Activated gamma-delta T cell (primary cell): Measurements from ENCODE around the gene FARS2.

Experiments used
- DNase-seq: peaks from one replicate; lab custom pipeline; 2025; lab: John Stamatoyannopoulos, UW

FARS2 gene

DNA sequence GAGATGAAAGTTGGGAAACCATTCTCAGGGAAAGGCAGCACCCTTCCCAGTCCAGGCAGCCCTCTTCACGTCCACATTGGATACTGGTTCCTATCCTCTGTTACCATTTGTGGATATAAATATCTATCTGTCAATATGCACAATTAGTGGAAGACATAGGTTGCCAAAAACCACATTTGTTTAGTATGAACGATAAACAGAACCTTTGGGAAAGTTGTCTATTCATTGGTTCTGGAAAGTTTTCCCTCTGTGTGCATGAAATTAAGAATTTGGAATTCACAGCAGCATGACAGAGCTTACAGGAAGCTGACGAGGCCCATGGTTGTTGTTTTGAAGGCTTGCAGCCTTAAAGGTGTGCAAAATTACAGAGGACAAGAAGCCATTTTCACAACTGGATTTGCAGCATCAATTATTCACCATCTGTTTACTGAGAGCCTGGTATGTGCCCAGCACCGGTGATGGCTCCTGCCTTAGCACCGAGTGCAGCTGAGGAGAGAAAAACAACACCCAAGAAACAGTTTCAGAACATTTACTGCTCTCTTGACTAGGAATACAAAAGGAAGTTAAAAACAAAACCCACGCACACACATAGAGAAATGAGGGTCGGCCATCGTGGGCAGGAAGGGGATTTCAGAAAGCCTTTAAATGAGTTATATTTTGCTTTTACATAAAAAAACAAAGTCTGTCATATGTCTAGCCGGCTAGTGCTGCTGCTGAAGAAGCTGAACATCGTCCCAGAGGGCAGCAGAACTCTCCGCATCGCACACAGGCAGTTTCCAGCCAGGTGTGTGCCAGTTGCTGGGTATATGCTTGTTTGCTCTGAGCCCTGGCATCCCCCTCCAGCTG, 319.6 kb downstream of the FARS2 start:
- no peak for DNase-seq

DNA sequence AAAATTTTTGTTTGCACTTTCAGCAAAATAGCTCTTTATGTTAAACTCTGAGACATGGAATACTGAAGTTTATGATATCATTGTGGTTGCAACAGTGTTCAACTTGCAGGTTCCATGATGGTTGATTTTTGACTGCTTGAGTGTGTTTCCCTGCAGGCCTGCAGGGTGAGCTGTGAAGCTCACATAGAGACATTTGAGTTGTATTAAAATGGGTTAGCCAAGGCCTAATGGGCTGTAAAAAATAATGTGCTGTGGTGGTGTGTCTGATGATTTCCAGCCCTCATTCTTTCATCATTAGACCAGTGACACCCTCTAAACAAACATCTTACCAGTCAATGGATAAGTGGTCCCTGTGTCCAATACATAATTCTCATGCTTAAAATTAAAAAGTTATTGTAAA, 321.4 kb downstream of the FARS2 start:
- DNase-seq, result no peak

DNA sequence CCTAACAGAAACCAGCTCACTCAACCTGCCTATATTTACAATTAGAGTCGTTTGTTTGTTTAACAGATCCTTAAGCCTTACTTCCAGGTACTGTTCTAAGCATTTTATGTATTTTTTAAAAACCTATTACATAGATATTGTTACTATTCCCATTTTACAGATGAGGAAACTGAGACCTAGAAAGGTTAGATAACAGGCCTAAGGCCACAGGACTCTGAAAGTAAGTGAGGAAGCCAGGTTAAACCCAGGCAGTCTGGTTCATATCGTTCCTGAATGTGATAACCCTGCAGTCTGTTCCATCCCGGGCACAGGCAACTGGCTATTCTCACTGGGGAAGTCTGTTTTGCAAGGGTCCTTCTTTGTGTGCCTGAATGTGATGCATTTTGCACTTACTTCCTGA, 322.2 kb downstream of the FARS2 start:
- no peak for DNase-seq

DNA sequence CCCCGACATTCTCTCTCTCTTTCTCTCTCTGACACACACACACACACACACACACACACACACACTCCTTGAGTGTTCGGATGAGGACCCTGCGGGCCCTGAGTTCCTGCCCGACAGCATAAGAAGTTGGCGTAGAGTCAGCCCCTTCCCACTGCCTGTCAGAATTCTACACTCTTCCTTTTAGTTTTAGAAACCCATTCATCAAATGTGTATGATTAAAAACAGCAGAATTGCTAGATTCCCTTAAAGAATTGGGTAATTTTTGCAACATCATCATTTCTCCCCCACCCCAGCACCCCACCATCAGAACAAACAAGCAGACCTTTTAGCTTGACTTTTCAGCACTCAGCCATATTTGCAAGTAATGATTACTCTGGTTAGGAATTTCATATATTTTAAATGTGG, 322.8 kb downstream of the FARS2 start:
- DNase-seq, result no peak

DNA sequence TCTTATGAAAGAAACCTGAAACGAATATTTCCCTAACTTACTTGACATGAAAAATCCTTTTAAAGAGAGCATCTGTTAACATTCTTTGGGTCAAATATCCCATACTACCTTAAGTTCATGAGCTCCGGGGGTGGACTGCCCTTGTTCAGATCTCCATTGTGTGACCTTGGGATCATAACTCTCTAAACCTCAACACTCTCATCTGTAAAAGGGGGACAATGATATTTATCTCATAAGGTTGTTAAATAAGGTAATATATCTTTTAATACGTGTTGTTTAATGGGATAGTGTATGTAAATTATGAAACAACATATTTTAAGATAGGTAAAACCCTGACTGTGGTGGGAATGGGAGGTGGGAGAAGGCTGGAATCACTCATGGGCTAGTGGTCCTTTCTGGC, 326.3 kb downstream of the FARS2 start:
- DNase-seq, result no peak

DNA sequence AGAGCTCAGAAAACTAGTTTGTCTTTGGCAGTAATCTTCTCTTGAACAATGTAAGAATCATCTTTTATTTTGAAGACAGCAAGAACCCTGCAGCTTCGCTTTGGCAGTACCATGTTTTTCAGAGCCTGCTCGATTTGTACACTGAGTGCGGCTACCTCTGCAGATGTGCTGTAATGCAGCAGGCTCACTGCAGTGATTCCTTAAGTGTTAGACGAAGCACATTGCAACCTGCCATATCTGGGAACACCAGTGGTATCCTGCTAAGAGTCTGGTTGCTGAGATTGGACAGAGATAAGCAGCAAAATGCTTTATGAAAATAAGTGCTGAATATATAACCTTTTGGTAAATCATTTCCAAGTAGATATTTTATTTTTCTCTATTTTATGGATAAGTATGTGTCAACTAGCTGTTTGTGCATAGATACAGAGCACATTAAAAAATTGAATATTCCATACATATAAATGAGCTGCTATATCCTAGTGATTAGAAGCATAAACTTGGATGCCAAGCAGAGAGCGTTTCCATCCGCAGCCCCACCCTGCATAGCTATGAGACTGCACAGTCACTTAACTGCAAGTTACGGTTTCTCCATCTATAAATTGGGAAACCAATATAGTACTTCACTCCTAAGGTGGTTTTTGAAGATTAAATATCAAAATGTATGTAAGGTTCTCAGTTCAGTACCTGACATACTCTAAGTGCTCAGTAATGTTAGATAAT, 328.3 kb downstream of the FARS2 start:
- DNase-seq, result no peak

DNA sequence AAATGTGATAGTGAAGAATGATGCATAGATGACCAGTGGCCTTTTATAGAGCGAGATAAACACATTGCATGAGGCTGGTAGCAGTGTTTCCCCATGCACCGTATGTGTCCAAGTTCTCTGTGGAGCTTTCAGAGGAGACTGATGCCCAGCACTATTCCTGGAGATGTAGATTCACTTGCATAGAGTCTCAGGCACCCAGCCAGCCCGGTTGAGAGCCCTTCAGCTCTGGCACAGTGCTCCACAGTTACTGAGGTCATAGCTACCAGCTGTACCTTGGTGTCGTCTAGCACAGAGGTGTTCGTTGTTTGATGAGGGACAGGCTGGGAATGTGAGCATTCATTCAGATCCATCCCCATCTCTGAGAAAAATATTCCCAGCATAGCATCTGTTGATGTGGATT, 328.9 kb downstream of the FARS2 start:
- DNase-seq, result no peak

DNA sequence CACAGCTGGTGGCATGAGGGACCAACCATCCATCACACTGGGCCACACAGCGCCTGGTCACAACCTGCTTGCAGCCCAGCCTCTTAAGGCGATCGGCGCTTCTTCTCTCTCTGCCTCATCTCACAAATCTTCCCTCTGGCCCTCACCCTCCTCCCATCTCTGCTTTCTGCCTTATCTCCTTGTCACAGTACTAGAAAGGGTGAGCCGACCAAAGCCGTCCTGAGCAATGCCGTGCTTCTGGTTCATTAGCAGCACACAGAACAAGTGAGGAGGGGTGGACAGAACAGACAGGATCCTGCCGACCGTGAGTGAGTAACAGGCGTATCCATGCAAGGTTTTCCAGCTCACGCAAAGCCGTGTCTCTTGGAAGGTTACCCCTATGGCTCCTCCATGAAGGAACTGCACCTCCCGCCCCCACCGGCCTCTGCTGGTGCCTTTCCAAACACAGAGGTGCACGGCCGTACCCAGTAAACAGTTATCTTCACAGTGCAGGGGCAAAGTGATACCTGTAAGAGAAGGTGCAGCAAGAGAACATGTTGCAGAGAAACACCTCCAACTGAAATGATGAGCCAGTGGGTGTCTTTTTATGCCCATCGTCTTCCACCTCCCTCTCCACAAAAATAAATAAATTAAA, 331.7 kb downstream of the FARS2 start:
- DNase-seq, result no peak

DNA sequence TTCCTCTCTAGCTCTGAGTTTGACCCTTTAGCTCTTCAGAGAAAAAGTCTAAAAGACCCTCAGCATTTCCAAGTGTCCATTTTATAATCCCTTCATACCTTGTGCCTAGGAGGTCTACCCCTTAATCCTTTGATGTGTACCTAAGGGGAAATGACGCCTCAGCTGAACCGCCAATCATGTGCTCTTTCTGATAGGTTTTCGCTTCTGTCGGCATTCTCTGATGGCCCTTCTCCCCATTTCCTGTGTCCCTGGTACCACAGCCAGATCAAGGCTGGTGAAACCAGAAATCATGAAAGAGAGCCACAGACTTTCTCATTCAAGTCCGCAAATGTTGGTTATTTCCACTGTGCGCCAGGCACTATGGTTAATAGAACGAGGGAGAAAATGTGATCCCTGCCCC, 333.9 kb downstream of the FARS2 start:
- DNase-seq, result no peak

DNA sequence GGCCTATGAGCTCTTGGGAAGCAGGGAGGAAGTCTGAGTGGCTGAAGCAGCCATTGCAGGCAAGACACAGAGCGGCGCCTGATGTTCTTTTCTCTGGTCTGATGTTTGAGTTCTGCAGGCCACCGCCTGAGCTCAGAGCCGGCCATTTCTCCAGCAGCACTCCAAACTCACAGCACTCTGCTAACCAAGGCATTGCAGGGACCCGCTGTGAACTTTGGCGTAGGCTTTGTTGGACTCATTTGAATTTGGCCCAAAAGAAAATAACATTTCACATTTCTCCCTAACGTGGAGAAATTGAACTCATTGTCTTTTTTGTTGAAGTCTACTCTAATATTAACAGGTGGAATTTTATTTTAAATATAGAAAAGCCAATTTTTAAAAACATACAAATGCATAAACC, 336.1 kb downstream of the FARS2 start:
- DNase-seq, result no peak

DNA sequence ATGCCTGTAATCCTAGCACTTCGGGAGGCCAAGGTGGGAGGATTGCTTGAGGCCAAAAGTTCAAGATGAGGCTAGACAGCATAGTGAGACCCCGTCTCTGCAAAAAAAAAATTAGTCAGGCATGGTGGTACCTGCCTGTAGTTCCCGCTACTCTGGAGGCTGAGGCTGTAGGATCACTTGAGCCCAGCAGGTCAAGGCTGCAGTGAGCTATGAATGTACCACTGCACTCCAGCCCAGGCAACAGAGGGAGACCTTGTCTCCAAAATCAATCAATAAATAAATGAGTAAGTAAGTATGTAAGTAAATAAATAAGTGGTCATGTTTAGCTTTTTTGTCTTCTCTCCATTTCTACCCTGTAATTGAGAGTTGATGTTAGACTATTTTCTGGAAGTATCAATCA, 336.8 kb downstream of the FARS2 start:
- DNase-seq, result no peak

DNA sequence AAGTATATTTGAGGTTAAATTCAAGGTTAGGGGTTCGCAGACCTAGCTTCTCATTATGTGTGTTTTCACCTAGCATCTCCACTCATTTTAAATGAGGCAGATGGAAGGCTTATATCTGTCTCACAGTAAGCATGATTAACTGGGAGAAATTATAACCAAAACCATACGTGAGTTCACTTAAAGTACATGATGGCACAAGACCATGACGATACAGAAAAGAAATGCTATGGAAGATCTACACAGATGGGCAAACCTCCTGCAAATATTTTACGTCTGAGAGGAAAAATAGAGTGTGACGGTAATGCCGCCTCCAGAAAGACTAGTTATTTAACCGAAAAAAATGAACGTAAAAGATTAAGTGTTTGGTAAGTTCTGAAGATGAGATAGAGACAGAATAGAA, 337.8 kb downstream of the FARS2 start:
- DNase-seq, result no peak

DNA sequence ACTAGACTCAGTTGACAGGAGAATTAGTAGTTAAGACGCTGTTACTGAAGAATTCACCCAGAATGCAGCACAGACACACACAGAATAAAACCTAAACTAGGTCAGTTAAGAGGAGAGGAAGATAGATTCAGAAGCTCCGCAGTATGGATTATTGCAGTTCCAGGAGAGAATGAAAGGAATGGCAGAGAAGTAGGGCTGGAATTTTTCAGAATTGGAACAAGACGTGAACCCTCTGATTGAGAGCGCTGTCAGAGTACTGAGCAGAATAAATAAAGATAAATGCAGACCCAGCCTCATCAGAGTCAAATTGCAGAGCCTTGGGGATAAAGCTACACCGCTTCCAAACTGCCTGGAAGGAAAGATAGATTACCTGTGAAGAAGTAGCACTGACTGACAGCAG, 344.6 kb downstream of the FARS2 start:
- DNase-seq, result no peak

DNA sequence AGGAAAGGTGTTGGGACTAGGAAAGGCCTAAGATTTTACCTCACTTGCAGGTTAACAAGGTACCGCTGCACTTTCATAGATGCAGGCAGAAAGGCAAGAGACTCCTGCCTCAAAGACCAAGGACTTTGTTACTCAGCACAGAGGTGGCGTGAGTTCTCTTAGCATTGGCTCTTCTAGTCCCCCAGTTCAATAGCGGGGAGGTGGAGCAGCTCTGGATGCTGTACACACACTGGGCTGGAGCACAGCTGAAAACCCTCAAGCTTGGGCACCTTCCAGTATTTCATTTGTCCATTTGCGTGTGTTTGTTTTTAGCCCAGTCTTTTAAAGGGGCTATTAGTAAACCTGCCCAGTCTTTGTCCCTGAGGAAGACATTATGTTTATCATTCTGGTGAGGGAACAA, 345.2 kb downstream of the FARS2 start:
- no peak for DNase-seq

DNA sequence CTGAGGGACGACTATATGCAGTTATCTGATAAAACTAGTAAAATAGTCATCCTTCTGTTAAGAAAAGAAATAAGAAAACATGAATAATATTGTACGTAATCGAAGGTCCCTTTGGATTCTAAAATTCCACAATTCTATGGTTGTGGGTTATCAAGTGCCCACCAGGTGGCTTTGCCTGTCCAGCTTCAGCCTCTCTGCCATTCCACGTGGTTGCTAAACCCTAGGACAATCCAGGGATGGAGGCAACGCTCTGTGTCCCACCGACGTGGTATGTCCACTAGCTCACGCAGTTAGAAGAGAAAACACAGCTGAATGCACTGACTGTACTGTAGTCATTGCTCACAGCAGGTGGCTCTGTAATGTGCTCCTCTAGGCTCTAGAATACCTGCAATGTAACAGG, 349.3 kb downstream of the FARS2 start:
- no peak for DNase-seq

DNA sequence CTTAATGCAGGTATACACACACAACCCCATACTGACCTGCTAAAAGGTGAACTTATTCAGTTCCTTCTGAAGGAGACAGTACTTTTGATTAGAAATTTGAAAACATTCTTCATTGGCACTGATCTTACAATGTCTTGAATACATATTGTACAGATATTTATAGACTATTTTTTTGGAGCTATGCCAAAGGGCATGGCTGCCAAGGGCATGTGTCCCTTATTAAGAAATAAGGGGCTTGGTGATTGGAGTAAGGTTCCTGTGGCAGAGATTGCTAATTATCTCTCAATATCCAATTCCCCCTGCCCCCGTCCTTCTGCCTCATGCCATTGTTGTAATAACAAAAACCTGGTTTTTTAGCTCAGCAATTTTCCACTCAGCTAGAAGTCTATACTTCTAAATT, 355.9 kb downstream of the FARS2 start:
- no peak for DNase-seq

DNA sequence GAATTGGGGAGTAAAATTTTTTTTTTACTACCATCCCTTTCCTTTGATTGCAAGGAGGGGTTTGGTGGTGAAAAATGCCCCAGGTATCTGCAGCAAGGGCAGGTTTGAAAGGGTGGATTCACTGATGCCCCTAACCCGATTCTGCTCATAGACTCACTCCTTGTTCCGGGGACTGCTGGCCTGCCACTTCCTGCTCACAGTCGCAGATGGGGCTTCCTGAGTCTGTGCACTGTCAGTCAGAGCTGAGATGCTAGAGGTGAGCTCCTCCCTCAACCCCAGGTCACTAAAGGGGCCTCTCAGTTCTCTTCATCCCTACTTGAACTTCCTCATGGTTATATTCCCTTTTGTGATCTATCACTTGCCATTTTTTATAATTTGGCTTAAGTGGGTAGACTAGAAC, 357.9 kb downstream of the FARS2 start:
- no peak for DNase-seq

DNA sequence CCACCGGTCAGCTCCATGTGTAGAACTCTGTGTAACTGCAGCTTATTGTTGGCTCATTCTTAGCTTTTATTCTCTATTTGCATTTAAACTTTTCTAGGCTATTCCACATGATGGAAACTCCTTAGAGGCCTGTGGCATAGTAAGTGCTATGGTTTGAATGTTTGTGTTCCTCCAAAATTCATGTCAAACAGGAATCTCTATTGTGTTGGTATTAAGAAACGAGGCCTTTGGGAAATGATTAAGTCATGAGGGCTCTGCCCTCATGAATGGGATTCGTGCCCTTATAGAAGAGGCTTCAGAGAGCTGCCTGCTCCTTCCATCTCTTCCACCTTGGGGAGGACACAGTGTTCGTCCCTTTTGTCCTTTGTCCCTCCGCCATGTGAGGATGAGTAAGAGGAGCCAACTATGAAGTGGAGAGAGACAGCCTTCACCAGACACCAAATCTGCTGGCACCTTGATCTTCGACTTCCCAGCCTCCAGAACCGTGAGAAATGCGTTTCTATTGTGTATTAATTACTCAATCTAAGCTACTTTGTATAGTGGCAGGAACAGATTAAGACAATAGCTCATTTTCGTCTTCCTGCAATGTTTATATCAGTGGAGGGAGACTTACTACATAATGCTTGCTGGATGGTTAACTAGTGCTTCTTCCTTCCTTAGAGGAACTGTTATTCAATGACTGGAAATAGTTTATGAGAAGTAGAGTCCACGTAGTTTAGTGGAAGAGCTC, 361.1 kb downstream of the FARS2 start:
- no peak for DNase-seq

DNA sequence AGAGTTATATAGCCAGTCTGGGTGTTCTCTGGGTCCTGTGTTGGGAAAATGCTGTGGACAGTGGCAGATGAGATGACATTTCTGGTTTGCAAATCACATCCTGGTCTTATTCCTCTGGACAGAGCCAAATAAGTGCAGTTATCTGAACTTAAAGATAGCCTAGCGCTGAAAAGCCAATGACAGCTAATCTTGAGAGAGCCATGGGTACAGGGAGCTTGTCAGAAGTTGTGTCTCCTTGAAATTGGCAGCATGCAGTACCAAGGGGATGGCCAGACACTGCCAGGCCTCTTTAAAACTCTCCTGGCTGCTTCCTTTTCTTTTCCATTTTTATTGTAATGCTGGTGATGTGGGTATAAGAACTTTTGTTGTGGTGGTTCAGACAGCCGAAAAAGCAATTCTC, 362.5 kb downstream of the FARS2 start:
- DNase-seq, result no peak

DNA sequence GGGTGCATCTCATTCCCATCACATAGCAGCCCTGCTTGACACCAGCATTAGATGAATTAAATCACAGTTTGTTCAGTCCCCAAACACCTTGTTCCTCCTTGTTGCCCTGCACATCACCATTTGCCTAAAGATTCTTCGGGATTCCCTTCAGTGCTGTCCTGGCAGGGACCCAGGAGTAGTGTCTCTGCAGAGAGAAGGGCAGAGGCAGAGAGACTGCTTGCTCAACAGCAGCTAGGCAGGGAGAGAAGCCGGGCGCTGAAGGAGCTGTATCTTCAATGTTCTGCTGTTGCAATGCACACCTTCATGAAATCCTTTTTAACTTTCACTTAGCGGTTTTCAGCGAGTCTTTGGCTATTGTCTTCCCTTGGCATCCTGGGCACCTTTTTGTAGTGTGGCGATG, 362.9 kb downstream of the FARS2 start:
- no peak for DNase-seq

DNA sequence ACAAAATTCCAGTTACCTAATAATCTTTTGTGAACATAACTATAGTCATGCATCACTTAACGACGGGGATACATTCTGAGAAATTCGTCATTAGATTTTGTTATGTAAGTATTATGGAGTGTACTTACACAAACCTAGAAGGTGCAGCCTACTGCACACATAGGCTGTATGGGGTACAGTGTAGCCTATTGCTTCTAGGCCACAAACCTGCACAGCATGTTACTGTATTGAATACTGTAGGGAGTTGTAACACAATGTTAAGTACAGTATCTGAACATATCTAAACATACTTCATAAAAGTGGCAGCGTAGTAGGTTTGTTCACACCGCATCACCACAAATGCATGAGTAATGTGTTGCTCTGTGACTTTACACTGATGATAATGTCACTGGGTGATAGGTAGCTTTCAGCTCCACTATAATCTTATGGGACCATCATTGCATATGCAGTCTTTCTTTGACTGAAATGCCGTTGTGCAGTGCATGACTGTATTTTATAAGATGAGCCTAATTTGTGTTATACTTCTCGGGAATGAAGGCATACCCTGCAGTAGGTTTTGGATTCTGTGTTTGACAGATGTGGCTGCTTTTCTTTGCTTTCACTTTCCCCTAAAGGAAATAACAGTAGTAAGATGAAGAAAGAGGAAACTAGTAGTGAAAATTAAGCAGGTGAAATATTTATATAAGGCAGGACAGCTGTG, 365.6 kb downstream of the FARS2 start:
- no peak for DNase-seq

DNA sequence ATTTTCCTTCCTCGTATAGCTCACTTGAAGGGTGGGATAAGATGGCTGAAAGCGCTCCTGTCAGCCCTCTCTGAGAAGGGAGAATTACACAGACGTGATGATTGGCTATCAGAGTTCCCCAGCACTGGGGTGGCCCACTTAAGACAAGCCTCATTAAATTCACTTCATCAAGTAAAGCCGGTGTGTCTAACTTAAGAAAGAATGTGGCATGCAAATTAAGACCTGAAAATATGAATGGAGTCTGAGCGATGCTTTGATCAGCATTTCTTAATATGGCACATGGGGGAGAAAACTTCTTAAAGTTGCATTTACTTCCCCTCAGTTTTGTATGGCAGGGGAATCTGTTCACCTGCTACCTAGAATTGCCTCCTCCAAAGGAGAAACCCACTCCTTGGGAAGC, 369.3 kb downstream of the FARS2 start:
- no peak for DNase-seq
